ENCODE measurements around the gene PAFAH2.
A peak's percentile ranks its signal among the peaks of the same experiment; 100 is the strongest.

The PAFAH2 gene

GRCh38 chr1:25997828-25998761, at the start of gene PAFAH2:
TSS of gene PAFAH2 (minus strand) at chr1:25998063. CDS start at chr1:25990816, 7,247 bp downstream.
- peak within 1 kb of the TSS; percentile 69 for H3K4me3 ChIP-seq (ENCODE audit: low read depth, low read length)
- TF ChIP-seq CTCF (IDR thresholded peaks at IDR 0.05; ENCODE audit: control insufficient read depth, extremely low read depth, insufficient read depth) = peak; percentile 82
- peak; percentile 95 for DNase-seq (ENCODE audit: low read depth)

GRCh38 chr1:26047278-26047874, 49.5 kb upstream of the PAFAH2 start:
- no peak for TF ChIP-seq CTCF (IDR thresholded peaks at IDR 0.05; ENCODE audit: control insufficient read depth, extremely low read depth, insufficient read depth)
- DNase-seq (ENCODE audit: low read depth) = no peak
- no peak overlapping the region for H3K4me3 ChIP-seq (ENCODE audit: low read depth, low read length)

GRCh38 chr1:26046246-26047095, 48.6 kb upstream of the PAFAH2 start:
- no peak for DNase-seq (ENCODE audit: low read depth)
- TF ChIP-seq CTCF (IDR thresholded peaks at IDR 0.05; ENCODE audit: control insufficient read depth, extremely low read depth, insufficient read depth) = no peak
- no peak overlapping the region for H3K4me3 ChIP-seq (ENCODE audit: low read depth, low read length)

GRCh38 chr1:26045722-26046245, 47.9 kb upstream of the PAFAH2 start, which contains the start of gene SLC30A2:
TSS of gene SLC30A2 (minus strand) at chr1:26046118. CDS start at chr1:26045896, 222 bp downstream.
- TF ChIP-seq CTCF (IDR thresholded peaks at IDR 0.05; ENCODE audit: control insufficient read depth, extremely low read depth, insufficient read depth) = no peak
- no peak for DNase-seq (ENCODE audit: low read depth)
- H3K4me3 ChIP-seq (ENCODE audit: low read depth, low read length) = no peak within 1 kb of the TSS

- DNase-seq (ENCODE audit: low read depth) = no peak
- TF ChIP-seq CTCF (IDR thresholded peaks at IDR 0.05; ENCODE audit: control insufficient read depth, extremely low read depth, insufficient read depth) = no peak
- no peak overlapping the region for H3K4me3 ChIP-seq (ENCODE audit: low read depth, low read length)
These were observed 47.3 kb upstream of the PAFAH2 start for GRCh38 chr1:26044971-26045721.

GRCh38 chr1:26044414-26044813, 46.6 kb upstream of the PAFAH2 start:
- TF ChIP-seq CTCF (IDR thresholded peaks at IDR 0.05; ENCODE audit: control insufficient read depth, extremely low read depth, insufficient read depth) = no peak
- no peak overlapping the region for H3K4me3 ChIP-seq (ENCODE audit: low read depth, low read length)
- DNase-seq (ENCODE audit: low read depth) = no peak
